Calu3 (cell line): Measurements from ENCODE around the gene MGAT5. TPM values are rescaled to one million over a fixed set of nuclear protein-coding genes. Genes with fewer than 3 reads are reported as not detected.

Source experiments
- BruUV-seq: library from RNA; stranded (reverse); fragments of 400-500 nt; replicated peaks from 2 replicates; lab custom pipeline; 2021; lab: Mats Ljungman, UMichigan
- CTCF ChIA-PET: fragments of 300-600 bp; sonication (Branson Sonifier 250); formaldehyde crosslinking; loops from one replicate; lab custom pipeline; 2022; ENCODE audit warnings: antibody characterized with exemption; lab: Charles Lee
- DNase-seq: peaks from one replicate; pipeline ENCODE4 v3.0.0; 2022
- H3K27ac Mint-ChIP-seq: one replicate; pipeline ENCODE4 v1.8.0; 2022; ENCODE audit warnings: mixed read lengths; ENCODE audit not compliant: unreplicated experiment
- H3K27me3 Mint-ChIP-seq: one replicate; pipeline ENCODE4 v1.8.0; 2022; ENCODE audit warnings: mixed read lengths; ENCODE audit not compliant: unreplicated experiment
- H3K36me3 Mint-ChIP-seq: one replicate; pipeline ENCODE4 v1.8.0; 2022; ENCODE audit warnings: mild to moderate bottlenecking, moderate library complexity, mixed read lengths; ENCODE audit not compliant: insufficient read depth, unreplicated experiment
- H3K4me1 Mint-ChIP-seq: one replicate; pipeline ENCODE4 v1.8.0; 2022; ENCODE audit warnings: mild to moderate bottlenecking, low read depth, mixed read lengths; ENCODE audit not compliant: unreplicated experiment
- H3K4me3 Mint-ChIP-seq: one replicate; pipeline ENCODE4 v1.8.0; 2022; ENCODE audit warnings: mild to moderate bottlenecking, low read depth, moderate library complexity, mixed read lengths; ENCODE audit not compliant: unreplicated experiment
- H3K9me3 Mint-ChIP-seq: one replicate; pipeline ENCODE4 v1.8.0; 2022; ENCODE audit warnings: low read depth, mixed read lengths; ENCODE audit not compliant: unreplicated experiment
- CTCF ChIP-seq: fragments of 200-600 bp; IDR thresholded peaks from one replicate; pipeline ENCODE4 v1.8.0; 2022; ENCODE audit warnings: antibody characterized with exemption; ENCODE audit not compliant: unreplicated experiment
- intact Hi-C: fragments of 100-400 bp; cut with micrococcal nuclease; formaldehyde crosslinking; loops from one replicate; pipeline ENCODE4 v1.10.0; 2022; ENCODE audit not compliant: unreplicated experiment
- total RNA-seq: library from RNA; stranded (reverse); gene quantifications from 2 replicates; pipeline ENCODE4 v1.2.3, GENCODE V29; 2022

MGAT5 gene
- total RNA-seq, 1 experiment from 2014 or later: 129 TPM

GRCh38 chr2:134408791-134409190 is 154.9 kb downstream of the MGAT5 start:
- Mint-ChIP-seq H3K4me1 (peaks cover 83% of the 10 kb centered on the region), H3K9me3 (no peaks in the 10 kb centered on the region), H3K27me3 (no peaks in the 10 kb centered on the region), H3K36me3 (peaks cover 29% of the 10 kb centered on the region), H3K27ac (no peak overlapping the region), H3K4me3 (no peak overlapping the region)
- no peak for TF ChIP-seq CTCF
- intact Hi-C loops: no loop called here
- CTCF ChIA-PET: interaction anchor here (1.5 kb wide), 1 partner anchor 41 kb away, joined by 4 read pairs; no protein-coding TSS in a partner anchor
- no peak for DNase-seq
- BruUV-seq: no TSS peak

- no peak overlapping the region for H3K4me3 Mint-ChIP-seq
- no peaks in the 10 kb centered on the region for H3K27me3 Mint-ChIP-seq
- H3K4me1 Mint-ChIP-seq: peaks cover 95% of the 10 kb centered on the region
- intact Hi-C loops: loop anchor here (5.0 kb wide), 2 partner anchors 163 to 178 kb away; no protein-coding TSS in a partner anchor
- CTCF ChIA-PET: interaction anchor here (3.1 kb wide), 1 partner anchor 41 kb away, joined by 35 read pairs; no protein-coding TSS in a partner anchor
- no TSS peak for BruUV-seq
- DNase-seq: no peak
- H3K36me3 Mint-ChIP-seq: peaks cover 33% of the 10 kb centered on the region
- no peak overlapping the region for H3K27ac Mint-ChIP-seq
- TF ChIP-seq CTCF: no peak
- no peaks in the 10 kb centered on the region for H3K9me3 Mint-ChIP-seq
These were observed 156.1 kb downstream of the MGAT5 start for GRCh38 chr2:134410006-134410405.

- peaks cover 33% of the 10 kb centered on the region for H3K36me3 Mint-ChIP-seq
- peaks cover 98% of the 10 kb centered on the region for H3K4me1 Mint-ChIP-seq
- H3K9me3 Mint-ChIP-seq: no peaks in the 10 kb centered on the region
- DNase-seq: no peak
- CTCF ChIA-PET: interaction anchor here (0.8 to 3.1 kb wide), 7 partner anchors 19 to 525 kb away, joined by 3 to 35 read pairs (median 11); no protein-coding TSS in a partner anchor
- H3K27ac Mint-ChIP-seq: peak overlapping the region; percentile 88
- no peaks in the 10 kb centered on the region for H3K27me3 Mint-ChIP-seq
- TF ChIP-seq CTCF: no peak
- BruUV-seq: no TSS peak
- intact Hi-C loops: loop anchor here (5.0 kb wide), 2 partner anchors 164 to 179 kb away; no protein-coding TSS in a partner anchor
- peak overlapping the region; percentile 60 for H3K4me3 Mint-ChIP-seq
These were observed 157.0 kb downstream of the MGAT5 start for GRCh38 chr2:134410831-134411231.

GRCh38 chr2:134411279-134411827 is 157.5 kb downstream of the MGAT5 start:
- CTCF ChIA-PET: interaction anchor here (0.8 to 3.1 kb wide), 12 partner anchors 19 to 525 kb away, joined by 3 to 35 read pairs (median 7); no protein-coding TSS in a partner anchor
- no peak for TF ChIP-seq CTCF
- Mint-ChIP-seq H3K4me3 (peak overlapping the region; percentile 60), H3K36me3 (peaks cover 29% of the 10 kb centered on the region), H3K9me3 (no peaks in the 10 kb centered on the region), H3K27me3 (no peaks in the 10 kb centered on the region), H3K4me1 (peaks cover 98% of the 10 kb centered on the region), H3K27ac (peak overlapping the region; percentile 88)
- intact Hi-C loops: loop anchor here (5.0 kb wide), 2 partner anchors 164 to 179 kb away; no protein-coding TSS in a partner anchor
- DNase-seq: no peak
- no TSS peak for BruUV-seq
